Osteocyte (in vitro differentiated cells): ENCODE measurements around the gene UFM1. TPM values are rescaled to one million over a fixed set of nuclear protein-coding genes. Genes with fewer than 3 reads are reported as not detected.

ENCODE experiments used
- DNase-seq: peaks from one replicate; pipeline ENCODE4 v3.0.0; 2021; ENCODE audit warnings: mixed read lengths; ENCODE audit not compliant: unreplicated experiment; ENCODE audit errors: extremely low spot score
- H3K27ac Mint-ChIP-seq: one replicate; pipeline ENCODE4 v1.8.0; 2021; ENCODE audit warnings: mild to moderate bottlenecking, mixed read lengths; ENCODE audit not compliant: unreplicated experiment
- H3K27me3 Mint-ChIP-seq: one replicate; pipeline ENCODE4 v1.8.0; 2021; ENCODE audit warnings: mixed read lengths; ENCODE audit not compliant: unreplicated experiment
- H3K36me3 Mint-ChIP-seq: one replicate; pipeline ENCODE4 v1.8.0; 2021; ENCODE audit warnings: mixed read lengths; ENCODE audit not compliant: unreplicated experiment
- H3K4me1 Mint-ChIP-seq: one replicate; pipeline ENCODE4 v1.8.0; 2021; ENCODE audit warnings: mixed read lengths; ENCODE audit not compliant: unreplicated experiment
- H3K4me3 Mint-ChIP-seq: one replicate; pipeline ENCODE4 v1.8.0; 2021; ENCODE audit warnings: mild to moderate bottlenecking, moderate library complexity, mixed read lengths; ENCODE audit not compliant: unreplicated experiment
- H3K9me3 Mint-ChIP-seq: one replicate; pipeline ENCODE4 v1.8.0; 2021; ENCODE audit warnings: mixed read lengths; ENCODE audit not compliant: unreplicated experiment
- total RNA-seq: library from RNA; stranded (reverse); gene quantifications from 2 replicates; pipeline ENCODE4 v1.2.1, GENCODE V29; 2021
- TF ChIP-seq, protein P1 (sequence below): fragments of 200-600 bp; sonication (generic); IDR thresholded peaks from 2 replicates; pipeline ENCODE4 v1.5.0; 2021; ENCODE audit warnings: antibody characterized with exemption, mild to moderate bottlenecking, moderate library complexity

The UFM1 gene
- total RNA-seq, 1 donor from 2014 or later, result 43.7 TPM

DNA sequence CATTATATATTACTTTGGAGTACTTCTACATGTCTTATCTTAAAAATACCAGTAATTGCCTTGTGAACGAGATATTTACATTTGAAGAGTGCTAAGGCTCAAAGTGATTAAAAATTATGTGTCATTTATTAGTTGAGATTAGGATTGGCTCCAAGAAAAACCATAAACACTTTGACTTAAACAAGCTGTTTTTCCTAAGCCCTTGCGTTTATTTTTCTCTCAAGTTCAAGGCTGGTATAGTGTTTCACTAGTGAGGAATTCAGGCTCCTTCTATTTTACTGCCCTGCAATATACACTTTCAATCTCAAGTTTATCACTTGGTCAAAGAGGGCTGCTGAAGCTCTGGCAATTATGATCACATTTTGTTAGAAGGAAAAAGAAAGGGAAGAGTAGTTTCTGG lies 49.9 kb downstream of the UFM1 start:
- no peak overlapping the region for H3K27ac Mint-ChIP-seq
- peaks cover 4% of the 10 kb centered on the region for H3K9me3 Mint-ChIP-seq
- H3K4me3 Mint-ChIP-seq, result no peak overlapping the region
- TF ChIP-seq, protein P1, sequence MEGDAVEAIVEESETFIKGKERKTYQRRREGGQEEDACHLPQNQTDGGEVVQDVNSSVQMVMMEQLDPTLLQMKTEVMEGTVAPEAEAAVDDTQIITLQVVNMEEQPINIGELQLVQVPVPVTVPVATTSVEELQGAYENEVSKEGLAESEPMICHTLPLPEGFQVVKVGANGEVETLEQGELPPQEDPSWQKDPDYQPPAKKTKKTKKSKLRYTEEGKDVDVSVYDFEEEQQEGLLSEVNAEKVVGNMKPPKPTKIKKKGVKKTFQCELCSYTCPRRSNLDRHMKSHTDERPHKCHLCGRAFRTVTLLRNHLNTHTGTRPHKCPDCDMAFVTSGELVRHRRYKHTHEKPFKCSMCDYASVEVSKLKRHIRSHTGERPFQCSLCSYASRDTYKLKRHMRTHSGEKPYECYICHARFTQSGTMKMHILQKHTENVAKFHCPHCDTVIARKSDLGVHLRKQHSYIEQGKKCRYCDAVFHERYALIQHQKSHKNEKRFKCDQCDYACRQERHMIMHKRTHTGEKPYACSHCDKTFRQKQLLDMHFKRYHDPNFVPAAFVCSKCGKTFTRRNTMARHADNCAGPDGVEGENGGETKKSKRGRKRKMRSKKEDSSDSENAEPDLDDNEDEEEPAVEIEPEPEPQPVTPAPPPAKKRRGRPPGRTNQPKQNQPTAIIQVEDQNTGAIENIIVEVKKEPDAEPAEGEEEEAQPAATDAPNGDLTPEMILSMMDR, result no peak
- peaks cover 12% of the 10 kb centered on the region for H3K27me3 Mint-ChIP-seq
- no peak for DNase-seq
- no peaks in the 10 kb centered on the region for H3K4me1 Mint-ChIP-seq
- H3K36me3 Mint-ChIP-seq, result no peaks in the 10 kb centered on the region

DNA sequence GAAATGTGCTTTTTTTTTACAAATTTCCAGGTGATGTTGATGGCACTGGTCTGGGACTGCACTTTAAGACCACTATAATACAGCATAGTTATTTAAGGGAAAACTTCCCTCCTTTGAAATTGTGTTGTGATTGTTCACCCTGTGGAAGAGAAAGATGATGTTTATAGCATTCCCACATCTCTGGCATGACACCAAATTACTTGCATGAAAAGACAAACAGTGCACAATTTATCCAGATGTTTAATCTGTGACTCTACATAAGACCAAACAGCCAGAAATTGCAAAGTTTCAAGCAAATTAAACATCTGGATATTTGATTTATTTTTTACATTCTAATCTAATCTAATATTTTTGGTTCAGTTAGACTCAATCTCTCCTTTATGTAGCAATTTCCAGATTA lies 51.6 kb downstream of the UFM1 start:
- DNase-seq, result no peak
- H3K4me3 Mint-ChIP-seq, result no peak overlapping the region
- peaks cover 4% of the 10 kb centered on the region for H3K9me3 Mint-ChIP-seq
- no peaks in the 10 kb centered on the region for H3K4me1 Mint-ChIP-seq
- peaks cover 12% of the 10 kb centered on the region for H3K27me3 Mint-ChIP-seq
- H3K36me3 Mint-ChIP-seq, result no peaks in the 10 kb centered on the region
- TF ChIP-seq, protein P1, result no peak
- no peak overlapping the region for H3K27ac Mint-ChIP-seq

DNA sequence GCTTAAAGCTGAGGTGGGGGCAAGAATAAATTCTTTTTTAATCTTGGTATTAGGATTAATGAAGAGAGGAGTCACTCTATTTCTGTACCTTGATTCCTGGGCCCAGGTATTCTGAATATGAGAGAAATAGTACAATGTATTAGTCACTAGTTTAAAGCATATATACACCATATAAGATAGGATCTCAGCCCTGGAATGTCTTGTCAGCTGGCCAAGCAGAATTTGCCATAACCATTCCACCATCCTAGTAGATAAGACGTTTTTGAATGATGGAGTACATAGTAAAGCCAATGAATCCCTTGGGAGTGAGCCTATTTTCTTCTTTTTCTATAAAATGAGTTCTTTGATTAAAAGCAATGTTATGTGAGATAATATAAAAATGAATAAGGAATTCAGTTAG lies 55.6 kb downstream of the UFM1 start:
- no peak for DNase-seq
- TF ChIP-seq, protein P1, result no peak
- H3K36me3 Mint-ChIP-seq, result no peaks in the 10 kb centered on the region
- no peak overlapping the region for H3K27ac Mint-ChIP-seq
- H3K4me1 Mint-ChIP-seq, result no peaks in the 10 kb centered on the region
- peaks cover 4% of the 10 kb centered on the region for H3K9me3 Mint-ChIP-seq
- no peak overlapping the region for H3K4me3 Mint-ChIP-seq
- H3K27me3 Mint-ChIP-seq, result peaks cover 12% of the 10 kb centered on the region

DNA sequence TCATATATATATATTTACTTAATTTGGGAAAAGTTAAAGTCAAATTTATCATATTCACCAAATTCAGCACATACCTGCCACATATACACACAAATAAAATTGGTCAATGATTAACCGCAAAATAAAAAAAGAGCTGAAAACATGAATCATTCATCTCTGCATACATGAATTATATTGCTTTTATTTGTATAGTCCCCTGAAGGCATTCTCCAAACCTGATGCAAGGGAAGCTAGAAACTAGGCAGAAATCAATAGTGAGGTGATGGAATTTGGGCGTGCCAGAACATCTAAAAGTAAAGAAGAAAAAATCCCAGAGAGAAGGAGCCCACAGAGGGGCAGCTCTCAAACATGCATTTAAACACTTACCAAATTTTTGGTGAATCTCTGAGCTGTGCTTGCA lies 60.1 kb downstream of the UFM1 start:
- Mint-ChIP-seq H3K27me3 (peaks cover 13% of the 10 kb centered on the region), H3K9me3 (no peaks in the 10 kb centered on the region), H3K4me3 (no peak overlapping the region), H3K36me3 (no peaks in the 10 kb centered on the region), H3K4me1 (no peaks in the 10 kb centered on the region), H3K27ac (no peak overlapping the region)
- TF ChIP-seq, protein P1, result no peak
- no peak for DNase-seq

DNA sequence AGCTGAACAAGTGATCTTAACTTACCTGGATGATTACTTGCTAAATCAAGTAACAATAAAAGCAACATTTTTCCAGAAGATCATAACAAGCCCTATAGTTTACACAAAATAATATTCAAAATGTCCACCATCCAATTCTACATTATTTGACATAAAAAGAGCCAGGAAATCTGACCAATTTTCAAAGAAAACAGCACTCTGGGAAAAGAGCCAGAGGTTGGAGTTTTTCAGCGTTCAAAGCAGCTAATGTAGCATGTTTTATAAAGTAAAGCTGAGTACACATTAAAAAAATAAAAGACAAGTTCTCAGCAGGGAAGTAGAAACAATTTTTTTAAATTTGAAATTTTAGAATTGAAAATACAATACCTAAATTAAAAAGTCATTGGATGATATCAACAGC lies 62.6 kb downstream of the UFM1 start:
- Mint-ChIP-seq H3K4me3 (no peak overlapping the region), H3K9me3 (no peaks in the 10 kb centered on the region)

More for the DNA sequence above, 62.6 kb downstream of the UFM1 start:
- no peak for DNase-seq
- Mint-ChIP-seq H3K27ac (no peak overlapping the region), H3K4me1 (no peaks in the 10 kb centered on the region), H3K27me3 (peaks cover 21% of the 10 kb centered on the region), H3K36me3 (no peaks in the 10 kb centered on the region)
- TF ChIP-seq, protein P1, result no peak
